GM12864 (cell line): ENCODE data around the gene THTPA.
"Not testable (repeated sequence)": the region's sequence is repeated elsewhere in the genome, so short reads cannot be mapped to it uniquely, and the experiment has no call there.

ENCODE experiments used
- DNase-seq: peaks from one replicate; pipeline ENCODE4 v3.0.0-alpha.2; 2011; ENCODE audit warnings: low read depth
- H3K4me3 ChIP-seq: 2 replicates; pipeline ENCODE4 v1.5.1; 2011; ENCODE audit warnings: mild to moderate bottlenecking, low read depth, low read length, control low read depth
- CTCF ChIP-seq: IDR thresholded peaks from 2 replicates; pipeline ENCODE4 v1.5.1; 2011; ENCODE audit warnings: low read depth, mild to moderate bottlenecking, moderate library complexity, low read length, control low read depth, inconsistent platforms; ENCODE audit errors: missing control alignments

THTPA gene

GRCh38 chr14:23535943-23536342, 20.1 kb upstream of the THTPA start:
- no peak for DNase-seq
- no peak overlapping the region for H3K4me3 ChIP-seq
- no peak for TF ChIP-seq CTCF

DNA sequence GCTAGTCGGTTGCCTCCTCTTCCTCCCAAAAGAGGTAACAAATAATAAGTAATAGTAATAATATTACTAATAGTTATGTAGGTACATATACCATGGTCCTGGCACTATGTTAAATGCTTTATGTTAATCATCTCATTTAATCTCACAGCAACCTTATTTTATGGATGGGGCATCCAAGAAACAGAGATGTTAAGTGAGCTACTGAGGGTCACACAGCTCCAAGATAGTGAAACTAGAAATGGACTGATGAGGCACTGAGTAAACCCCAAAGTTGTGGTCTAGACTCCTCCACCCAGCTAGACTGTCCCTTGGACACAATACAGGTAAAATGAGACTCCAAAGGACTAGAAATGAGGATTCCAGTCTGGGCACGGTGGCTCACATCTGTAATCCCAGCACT, 19.6 kb upstream of the THTPA start:
- DNase-seq: no peak
- no peak overlapping the region for H3K4me3 ChIP-seq
- TF ChIP-seq CTCF: no peak

GRCh38 chr14:23536906-23537305, 19.2 kb upstream of the THTPA start:
- not testable (repeated sequence) for H3K4me3 ChIP-seq, DNase-seq

- no peak overlapping the region for H3K4me3 ChIP-seq
- TF ChIP-seq CTCF: no peak
- DNase-seq: no peak
These were observed 18.6 kb upstream of the THTPA start for GRCh38 chr14:23537351-23538049.

DNA sequence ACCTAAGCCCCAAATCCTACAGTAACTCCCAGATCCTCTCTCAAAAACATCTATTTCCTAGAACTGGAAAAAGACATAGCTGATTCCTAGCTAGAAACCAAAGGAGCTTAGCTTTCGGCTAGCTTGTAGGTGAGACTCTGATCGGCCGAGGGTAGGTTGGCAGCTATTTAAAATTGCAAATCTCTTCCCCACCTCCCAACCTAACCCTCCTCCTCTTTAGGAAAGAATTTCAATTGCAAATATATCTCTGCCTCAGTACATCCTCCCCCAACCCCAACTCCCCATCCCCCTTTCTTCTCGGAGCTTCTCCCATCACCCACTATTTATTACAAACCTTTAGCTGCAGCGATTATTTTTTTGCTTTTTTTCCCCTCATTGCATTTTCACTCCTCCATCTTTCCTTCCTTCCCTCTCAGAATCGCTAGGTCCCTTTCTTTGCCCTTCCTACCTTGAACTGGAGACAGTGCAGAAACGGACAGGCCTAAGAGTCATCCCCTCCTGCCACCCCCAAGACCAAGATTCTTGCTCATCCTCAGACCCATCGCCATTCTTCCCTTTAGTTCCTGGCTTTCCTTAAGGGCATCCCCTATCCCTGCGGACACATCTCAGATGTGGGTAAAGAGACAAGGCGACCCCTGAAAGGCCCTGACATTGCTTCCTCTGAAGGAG, 17.9 kb upstream of the THTPA start:
- no peak for DNase-seq
- no peak overlapping the region for H3K4me3 ChIP-seq
- no peak for TF ChIP-seq CTCF

- no peak for TF ChIP-seq CTCF
- no peak for DNase-seq
- H3K4me3 ChIP-seq: no peak overlapping the region
These were observed 17.3 kb upstream of the THTPA start for GRCh38 chr14:23538785-23539184.

DNA sequence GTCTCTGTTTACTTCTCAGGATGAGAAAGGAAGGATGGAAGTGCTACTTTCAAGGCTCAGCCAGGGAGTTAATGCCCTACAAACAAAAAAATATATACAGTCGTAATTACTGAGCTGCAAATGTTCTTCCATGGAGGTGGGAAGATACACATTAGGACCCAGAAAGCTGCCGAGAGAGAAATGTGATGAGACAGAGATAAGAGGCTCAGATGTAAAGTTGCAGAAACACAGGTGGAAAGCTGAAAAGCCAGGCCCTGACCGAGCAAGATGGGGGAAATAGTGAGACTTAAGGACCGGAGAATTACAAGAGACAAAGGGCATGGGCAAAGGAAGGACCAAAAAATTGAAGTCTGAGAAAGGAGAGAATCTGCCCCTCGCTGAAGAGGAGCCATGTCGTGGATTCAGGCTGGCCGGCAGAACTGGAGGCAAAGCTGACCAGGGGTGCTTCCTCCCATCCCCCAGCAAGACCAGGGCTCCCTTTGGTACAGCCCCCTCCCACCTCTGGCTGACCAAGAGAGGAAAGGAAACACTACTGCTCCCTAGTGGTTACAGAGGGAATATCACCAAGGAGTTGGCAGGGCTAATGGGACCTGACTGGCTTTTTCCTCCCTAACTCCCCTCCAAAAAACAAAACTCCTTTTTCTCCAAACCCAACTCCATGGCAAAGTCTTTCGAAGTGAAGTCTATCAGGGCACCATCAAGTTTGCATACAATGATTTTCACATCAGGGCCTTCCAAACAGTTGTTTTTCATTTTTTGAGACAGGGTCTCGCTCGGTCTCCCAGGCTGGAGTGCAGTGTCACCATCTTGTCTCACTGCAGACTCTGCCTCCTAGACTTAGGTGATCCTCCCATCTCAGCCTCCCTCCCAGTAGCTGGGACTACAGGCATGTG, 16.6 kb upstream of the THTPA start:
- peak; percentile 89 for TF ChIP-seq CTCF
- no peak for DNase-seq
- H3K4me3 ChIP-seq: no peak overlapping the region
